Ishikawa (cell line): ENCODE measurements around the gene AADACL3.

Source experiments
- EP300 ChIP-seq: IDR thresholded peaks from 2 replicates; pipeline ENCODE4 v1.6.1; 2012; ENCODE audit warnings: borderline replicate concordance
- REST ChIP-seq: IDR thresholded peaks from 2 replicates; pipeline ENCODE4 v1.6.1; 2012; ENCODE audit warnings: low read depth, mild to moderate bottlenecking

DNA sequence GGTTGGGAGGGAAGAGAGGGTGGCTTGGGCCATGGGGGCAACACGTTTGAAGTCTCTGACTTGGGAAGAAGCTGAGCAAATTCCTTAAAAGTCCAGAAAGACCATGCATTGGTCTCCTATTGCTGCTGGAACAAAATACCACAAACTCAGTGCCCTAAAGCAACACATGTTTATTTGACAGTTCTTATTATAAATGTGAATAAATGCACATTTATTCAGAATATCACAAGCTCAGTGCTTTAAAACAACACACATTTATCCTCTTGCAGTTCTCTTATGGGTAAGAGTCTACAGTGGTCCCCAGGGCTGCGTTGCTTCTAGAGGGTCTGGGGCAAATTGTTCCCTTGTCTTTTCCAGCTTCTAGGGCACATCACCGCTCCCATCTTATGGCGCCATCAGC lies 47.6 kb downstream of the AADACL3 start:
- no peak for TF ChIP-seq REST
- no peak for TF ChIP-seq EP300
